Measurements from ENCODE around the gene DOC2A. TPM values are rescaled to one million over a fixed set of nuclear protein-coding genes. Genes with fewer than 3 reads are reported as not detected.
A peak's percentile ranks its signal among the peaks of the same experiment; 100 is the strongest.
"Not testable (repeated sequence)": the region's sequence is repeated elsewhere in the genome, so short reads cannot be mapped to it uniquely, and the experiment has no call there.

DOC2A gene
- polyA plus RNA-seq, 12 donors = 0.30 to 1.4 (median 0.94) TPM; not detected in 2

- peak; percentile 99 for DNase-seq
These were observed 37.2 kb downstream of the DOC2A start, which contains the start of gene TAOK2 for GRCh38 chr16:29973384-29974246. Gene TAOK2, plus strand, starts transcription at chr16:29973868. Its CDS starts 3,905 bp downstream, at chr16:29977773.

GRCh38 chr16:29972992-29973383 lies 37.8 kb downstream of the DOC2A start:
- DNase-seq = no peak

DNA sequence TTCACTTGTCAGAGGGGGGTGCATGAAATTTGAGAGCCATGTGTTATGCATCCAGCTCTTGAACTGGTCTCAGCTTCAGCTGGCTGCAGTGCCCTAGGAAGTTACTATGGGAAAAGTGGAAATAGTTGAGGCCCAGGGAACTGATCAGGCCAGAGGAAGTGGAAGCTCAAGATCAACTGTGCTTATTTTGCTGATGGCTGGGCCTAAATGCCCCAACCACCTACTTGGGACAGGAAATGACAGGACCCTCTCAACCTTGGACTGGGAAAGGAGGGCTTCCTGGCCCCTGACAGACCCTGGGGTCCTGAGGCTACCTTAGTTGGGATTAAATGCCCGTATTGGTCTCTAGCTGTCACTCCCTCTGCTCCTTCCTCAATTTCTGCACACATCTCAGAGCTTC lies 38.3 kb downstream of the DOC2A start:
- DNase-seq = no peak

DNA sequence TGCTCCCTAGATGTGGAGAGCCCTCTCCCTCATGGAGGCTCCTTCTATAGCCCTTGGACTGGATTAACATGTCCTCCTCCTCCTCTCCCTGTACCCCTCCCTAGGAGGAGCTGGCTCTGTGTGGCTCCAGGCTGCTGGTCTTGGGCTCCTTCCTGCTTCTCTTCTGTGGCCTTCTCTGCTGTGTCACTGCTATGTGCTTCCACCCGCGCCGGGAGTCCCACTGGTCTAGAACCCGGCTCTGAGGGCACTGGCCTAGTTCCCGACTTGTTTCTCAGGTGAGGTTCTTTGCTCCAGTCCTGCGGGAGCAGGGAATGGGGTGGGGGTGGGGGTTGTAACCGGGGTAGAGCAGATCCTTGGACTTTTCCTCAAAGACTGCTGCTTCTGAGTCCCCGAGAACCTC lies 39.5 kb downstream of the DOC2A start:
- no peak for DNase-seq

- no peak for DNase-seq
These were observed 42.6 kb downstream of the DOC2A start for GRCh38 chr16:29968205-29968604.

- no peak for DNase-seq
These were observed 47.6 kb downstream of the DOC2A start for GRCh38 chr16:29963021-29963743.

- DNase-seq = peak; percentile 61
These were observed 48.4 kb downstream of the DOC2A start for GRCh38 chr16:29962344-29962994.

GRCh38 chr16:29961479-29962343 lies 49.1 kb downstream of the DOC2A start, which contains the start of gene TMEM219:
Gene TMEM219, plus strand, starts transcription at chr16:29962079. Its CDS starts 1,065 bp downstream, at chr16:29963144.
- DNase-seq = peak; percentile 90

- peak; percentile 15 for DNase-seq
These were observed 49.7 kb downstream of the DOC2A start for GRCh38 chr16:29961127-29961478.

- not testable (repeated sequence) for DNase-seq
These were observed 51.0 kb downstream of the DOC2A start for GRCh38 chr16:29959821-29960220.

GRCh38 chr16:29959293-29959692 lies 51.5 kb downstream of the DOC2A start:
- no peak for DNase-seq

- no peak for DNase-seq
These were observed 52.1 kb downstream of the DOC2A start for GRCh38 chr16:29958756-29959155.

Other genes with a start within 250 kb of the DOC2A start
- 1 to 10 TPM in 1 of 12 donors, under 1 TPM in 1, not detected in 10; 0.05 to 4.4 TPM for gene ZG16, start 232.8 kb downstream of the DOC2A start, polyA plus RNA-seq (ENCODE audit: insufficient read length in 12 of 12)
- 10 to 100 TPM in 11 of 12 donors, not detected in 1; 23.1 to 55.3 (median 33.6) TPM for gene KIF22, start 220.3 kb downstream of the DOC2A start, polyA plus RNA-seq (ENCODE audit: insufficient read length in 12 of 12)
- gene MAZ, start 204.5 kb downstream of the DOC2A start, polyA plus RNA-seq (ENCODE audit: insufficient read length in 12 of 12) = 100 to 1,000 TPM in 11 of 12 donors, not detected in 1; 185 to 364 (median 230) TPM
- 10 to 100 TPM in 10 of 12 donors, 1 to 10 TPM in 1, not detected in 1; 9.3 to 42.8 (median 13.9) TPM for gene PRRT2, start 198.8 kb downstream of the DOC2A start, polyA plus RNA-seq (ENCODE audit: insufficient read length in 12 of 12)
- gene PAGR1, start 194.9 kb downstream of the DOC2A start, polyA plus RNA-seq (ENCODE audit: insufficient read length in 12 of 12) = 10 to 100 TPM in 11 of 12 donors, not detected in 1; 22.9 to 47.7 (median 28.2) TPM
- 100 to 1,000 TPM in 1 of 12 donors, 10 to 100 TPM in 10, not detected in 1; 11.5 to 112 (median 18.7) TPM for gene MVP, start 190.6 kb downstream of the DOC2A start, polyA plus RNA-seq (ENCODE audit: insufficient read length in 12 of 12)
- 10 to 100 TPM in 11 of 12 donors, not detected in 1; 32.1 to 48.9 (median 40.2) TPM for gene CDIPT, start 147.8 kb downstream of the DOC2A start, polyA plus RNA-seq (ENCODE audit: insufficient read length in 12 of 12)
- 1 to 10 TPM in 10 of 12 donors, under 1 TPM in 1, not detected in 1; 0.99 to 9.6 (median 1.5) TPM for gene SEZ6L2, start 111.5 kb downstream of the DOC2A start, polyA plus RNA-seq (ENCODE audit: insufficient read length in 12 of 12)
- 10 to 100 TPM in 1 of 12 donors, under 1 TPM in 9, not detected in 2; 0.27 to 10.5 (median 0.32) TPM for gene ASPHD1, start 110.5 kb downstream of the DOC2A start, polyA plus RNA-seq (ENCODE audit: insufficient read length in 12 of 12)
- 10 to 100 TPM in 6 of 12 donors, 1 to 10 TPM in 5, not detected in 1; 7.6 to 21.0 (median 10.7) TPM for gene KCTD13, start 84.8 kb downstream of the DOC2A start, polyA plus RNA-seq (ENCODE audit: insufficient read length in 12 of 12)
- 10 to 100 TPM in 11 of 12 donors, not detected in 1; 54.9 to 69.3 (median 60.5) TPM for gene TMEM219, start 48.9 kb downstream of the DOC2A start, polyA plus RNA-seq (ENCODE audit: insufficient read length in 12 of 12)
- 10 to 100 TPM in 11 of 12 donors, not detected in 1; 24.9 to 47.2 (median 31.2) TPM for gene TAOK2, start 37.2 kb downstream of the DOC2A start, polyA plus RNA-seq (ENCODE audit: insufficient read length in 12 of 12)
- gene HIRIP3, start 15.4 kb downstream of the DOC2A start, polyA plus RNA-seq (ENCODE audit: insufficient read length in 12 of 12) = 10 to 100 TPM in 11 of 12 donors, not detected in 1; 10.2 to 15.6 (median 12.0) TPM
- 10 to 100 TPM in 11 of 12 donors, not detected in 1; 24.0 to 62.2 (median 32.7) TPM for gene INO80E, start 14.8 kb downstream of the DOC2A start, polyA plus RNA-seq (ENCODE audit: insufficient read length in 12 of 12)
- not detected for gene C16orf92, start 12.2 kb upstream of the DOC2A start, polyA plus RNA-seq (ENCODE audit: insufficient read length in 12 of 12)
- gene TLCD3B, start 20.2 kb upstream of the DOC2A start, polyA plus RNA-seq (ENCODE audit: insufficient read length in 12 of 12) = 1 to 10 TPM in 5 of 12 donors, under 1 TPM in 6, not detected in 1; 0.42 to 7.5 (median 0.80) TPM
- gene ALDOA, start 54.7 kb upstream of the DOC2A start, polyA plus RNA-seq (ENCODE audit: insufficient read length in 12 of 12) = 1,000 to 10,000 TPM in 10 of 12 donors, 100 to 1,000 TPM in 2; 871 to 3,402 (median 1,561) TPM
- gene PPP4C, start 65.0 kb upstream of the DOC2A start, polyA plus RNA-seq (ENCODE audit: insufficient read length in 12 of 12) = 10 to 100 TPM in 11 of 12 donors, not detected in 1; 43.0 to 95.7 (median 53.3) TPM
- gene TBX6, start 80.9 kb upstream of the DOC2A start, polyA plus RNA-seq (ENCODE audit: insufficient read length in 12 of 12) = 1 to 10 TPM in 1 of 12 donors, under 1 TPM in 9, not detected in 2; 0.38 to 3.4 (median 0.52) TPM
- gene YPEL3, start 85.2 kb upstream of the DOC2A start, polyA plus RNA-seq (ENCODE audit: insufficient read length in 12 of 12) = 10 to 100 TPM in 11 of 12 donors, not detected in 1; 21.9 to 98.3 (median 27.6) TPM
- gene GDPD3, start 102.5 kb upstream of the DOC2A start, polyA plus RNA-seq (ENCODE audit: insufficient read length in 12 of 12) = 10 to 100 TPM in 1 of 12 donors, 1 to 10 TPM in 10, not detected in 1; 4.1 to 10.7 (median 5.5) TPM
- gene MAPK3, start 112.2 kb upstream of the DOC2A start, polyA plus RNA-seq (ENCODE audit: insufficient read length in 12 of 12) = 100 to 1,000 TPM in 1 of 12 donors, 10 to 100 TPM in 10, not detected in 1; 36.6 to 102 (median 44.4) TPM
- 10 to 100 TPM in 8 of 12 donors, 1 to 10 TPM in 3, not detected in 1; 6.0 to 41.9 (median 11.0) TPM for gene CORO1A, start 172.6 kb upstream of the DOC2A start, polyA plus RNA-seq (ENCODE audit: insufficient read length in 12 of 12)
- 10 to 100 TPM in 10 of 12 donors, not detected in 2; 13.0 to 35.0 (median 17.4) TPM for gene BOLA2B, start 182.6 kb upstream of the DOC2A start, polyA plus RNA-seq (ENCODE audit: insufficient read length in 12 of 12)
- 10 to 100 TPM in 9 of 12 donors, 1 to 10 TPM in 2, not detected in 1; 6.8 to 21.8 (median 13.7) TPM for gene SLX1A, start 182.8 kb upstream of the DOC2A start, polyA plus RNA-seq (ENCODE audit: insufficient read length in 12 of 12)
- 1 to 10 TPM in 10 of 12 donors, not detected in 2; 1.7 to 5.9 (median 3.7) TPM for gene SULT1A3, start 188.2 kb upstream of the DOC2A start, polyA plus RNA-seq (ENCODE audit: insufficient read length in 12 of 12)
- 10 to 100 TPM in 5 of 12 donors, 1 to 10 TPM in 3, under 1 TPM in 2, not detected in 2; 0.24 to 22.5 (median 10.1) TPM for gene NPIPB13, start 237.5 kb upstream of the DOC2A start, polyA plus RNA-seq (ENCODE audit: insufficient read length in 12 of 12)

All from muscle of arm (tissue), 12 donors.